BLaER1 (cell line): ENCODE measurements around the gene RPS6KA3.
"Not testable (repeated sequence)": the region's sequence is repeated elsewhere in the genome, so short reads cannot be mapped to it uniquely, and the experiment has no call there.

ENCODE experiments used
- H3K27ac ChIP-seq: shearing (Covaris generic); formaldehyde crosslinking; 2 replicates; pipeline ENCODE4 v1.8.1; 2022
- H3K27me3 ChIP-seq: shearing (Covaris generic); formaldehyde crosslinking; 2 replicates; pipeline ENCODE4 v1.8.1; 2022
- H3K36me3 ChIP-seq: shearing (Covaris generic); formaldehyde crosslinking; 2 replicates; pipeline ENCODE4 v1.8.1; 2022
- H3K4me1 ChIP-seq: shearing (Covaris generic); formaldehyde crosslinking; 2 replicates; pipeline ENCODE4 v1.8.1; 2022
- H3K4me2 ChIP-seq: shearing (Covaris generic); formaldehyde crosslinking; 2 replicates; pipeline ENCODE4 v1.8.1; 2022
- H3K4me3 ChIP-seq: shearing (Covaris generic); formaldehyde crosslinking; 2 replicates; pipeline ENCODE4 v1.8.1; 2022
- H3K9ac ChIP-seq: shearing (Covaris generic); formaldehyde crosslinking; 2 replicates; pipeline ENCODE4 v1.8.1; 2022
- H3K9me3 ChIP-seq: shearing (Covaris generic); formaldehyde crosslinking; 2 replicates; pipeline ENCODE4 v1.8.1; 2022
- H4K20me1 ChIP-seq: shearing (Covaris generic); formaldehyde crosslinking; 2 replicates; pipeline ENCODE4 v1.8.1; 2022
- Cebpa-rat ChIP-seq: shearing (Covaris generic); IDR thresholded peaks from 2 replicates; pipeline ENCODE4 v1.8.1; 2022

RPS6KA3 gene

DNA sequence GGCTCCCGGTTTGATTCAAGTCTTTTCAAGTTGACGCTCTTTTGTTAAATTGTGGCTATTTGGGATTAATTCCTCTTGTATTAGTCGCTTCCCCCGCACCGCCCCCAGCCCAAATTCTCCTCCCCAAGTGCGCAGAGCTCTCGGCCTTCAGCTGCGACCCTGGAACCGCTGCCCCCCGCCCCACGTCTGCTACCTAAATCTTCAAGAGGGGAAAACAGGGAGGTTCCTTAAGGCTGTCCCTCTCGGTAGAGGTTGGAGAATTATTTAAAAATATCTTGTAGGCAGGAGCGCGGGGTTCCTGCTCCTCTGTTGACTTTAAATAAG, 860 bp upstream of the RPS6KA3 start:
- H3K27me3 ChIP-seq, result no peaks in the 10 kb centered on the region
- no peak for TF ChIP-seq Cebpa-rat
- H3K4me2 ChIP-seq, result peak overlapping the region; percentile 73
- peaks cover 24% of the 10 kb centered on the region for H3K9me3 ChIP-seq
- H3K9ac ChIP-seq, result peak overlapping the region; percentile 83
- H3K4me1 ChIP-seq, result peaks cover 18% of the 10 kb centered on the region
- H4K20me1 ChIP-seq, result peaks cover 31% of the 10 kb centered on the region
- H3K4me3 ChIP-seq, result peak overlapping the region; percentile 80
- H3K36me3 ChIP-seq, result no peaks in the 10 kb centered on the region
- peak overlapping the region; percentile 83 for H3K27ac ChIP-seq

GRCh38 chrX:20265726-20266681, 705 bp downstream of the RPS6KA3 start:
- H3K27ac ChIP-seq, result peak overlapping the region; percentile 83
- TF ChIP-seq Cebpa-rat, result no peak
- H4K20me1 ChIP-seq, result peaks cover 47% of the 10 kb centered on the region
- H3K9ac ChIP-seq, result peak overlapping the region; percentile 83
- H3K27me3 ChIP-seq, result no peaks in the 10 kb centered on the region
- H3K4me3 ChIP-seq, result peak overlapping the region; percentile 80
- no peaks in the 10 kb centered on the region for H3K36me3 ChIP-seq
- peak overlapping the region; percentile 59 for H3K4me2 ChIP-seq
- H3K9me3 ChIP-seq, result peaks cover 24% of the 10 kb centered on the region
- peaks cover 19% of the 10 kb centered on the region for H3K4me1 ChIP-seq

DNA sequence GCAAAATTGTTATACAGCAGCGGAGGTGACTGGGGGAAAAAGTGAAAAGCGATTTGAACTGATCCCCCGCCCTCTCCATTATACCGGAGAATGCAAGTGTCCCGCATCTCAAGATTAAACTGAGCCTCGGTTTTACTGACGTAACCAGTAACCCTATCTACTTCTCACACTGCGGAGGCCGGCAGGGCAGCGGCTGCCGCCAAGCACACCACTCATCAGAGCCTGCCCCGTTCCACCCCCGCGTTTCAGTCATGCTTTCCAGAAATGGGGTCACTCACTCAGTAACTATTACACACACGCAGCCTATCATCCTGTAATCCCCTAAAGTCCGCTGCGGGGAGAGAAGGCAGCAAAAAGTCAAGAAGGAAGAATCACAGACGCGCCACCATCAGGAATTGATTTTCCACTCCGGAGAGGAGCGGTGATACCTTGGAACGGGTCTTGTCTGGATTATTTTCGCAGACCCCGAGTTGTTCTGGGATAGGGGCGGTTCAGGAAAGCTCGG, 1.4 kb downstream of the RPS6KA3 start:
- Histone ChIP-seq H3K27me3 (no peaks in the 10 kb centered on the region), H3K27ac (peak overlapping the region; percentile 83), H3K36me3 (no peaks in the 10 kb centered on the region), H3K4me3 (peak overlapping the region; percentile 80), H3K4me1 (peaks cover 26% of the 10 kb centered on the region), H3K9ac (peak overlapping the region; percentile 83), H4K20me1 (peaks cover 53% of the 10 kb centered on the region), H3K4me2 (peak overlapping the region; percentile 59), H3K9me3 (peaks cover 24% of the 10 kb centered on the region)
- no peak for TF ChIP-seq Cebpa-rat

DNA sequence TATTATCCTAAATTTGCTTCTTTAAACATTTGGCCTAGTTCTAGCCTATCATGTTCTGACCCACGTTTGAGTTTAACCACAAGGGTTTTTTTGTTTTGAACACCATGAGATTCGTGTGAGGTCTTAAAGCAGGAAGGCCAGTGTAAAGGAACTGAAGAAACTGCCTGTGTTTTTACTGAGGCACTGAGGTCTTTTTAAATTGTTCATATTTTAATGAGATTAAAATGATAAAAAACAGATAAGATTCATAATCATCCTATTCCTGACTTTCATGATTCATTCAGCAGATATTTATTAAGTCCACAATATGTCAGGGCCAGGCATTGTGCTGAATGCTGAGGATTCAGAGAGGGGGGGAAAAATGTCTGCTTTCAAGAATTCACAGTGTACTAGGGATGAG, 3.2 kb downstream of the RPS6KA3 start:
- Histone ChIP-seq H3K4me2 (peak overlapping the region; percentile 59), H3K27me3 (no peaks in the 10 kb centered on the region), H3K36me3 (no peaks in the 10 kb centered on the region), H3K4me3 (no peak overlapping the region), H3K9me3 (peaks cover 23% of the 10 kb centered on the region), H3K4me1 (peaks cover 36% of the 10 kb centered on the region), H3K27ac (no peak overlapping the region), H4K20me1 (peaks cover 61% of the 10 kb centered on the region), H3K9ac (no peak overlapping the region)
- no peak for TF ChIP-seq Cebpa-rat

GRCh38 chrX:20260885-20261284, 5.8 kb downstream of the RPS6KA3 start:
- no peak for TF ChIP-seq Cebpa-rat
- Histone ChIP-seq H3K9ac (no peak overlapping the region), H3K4me2 (no peak overlapping the region), H3K4me3 (no peak overlapping the region), H3K36me3 (no peaks in the 10 kb centered on the region), H3K27me3 (no peaks in the 10 kb centered on the region), H3K4me1 (peaks cover 36% of the 10 kb centered on the region), H3K9me3 (0 out of 2 replicates have a peak, but pooled peaks cover 4% of the 10 kb centered on the region), H4K20me1 (peaks cover 65% of the 10 kb centered on the region), H3K27ac (no peak overlapping the region)

DNA sequence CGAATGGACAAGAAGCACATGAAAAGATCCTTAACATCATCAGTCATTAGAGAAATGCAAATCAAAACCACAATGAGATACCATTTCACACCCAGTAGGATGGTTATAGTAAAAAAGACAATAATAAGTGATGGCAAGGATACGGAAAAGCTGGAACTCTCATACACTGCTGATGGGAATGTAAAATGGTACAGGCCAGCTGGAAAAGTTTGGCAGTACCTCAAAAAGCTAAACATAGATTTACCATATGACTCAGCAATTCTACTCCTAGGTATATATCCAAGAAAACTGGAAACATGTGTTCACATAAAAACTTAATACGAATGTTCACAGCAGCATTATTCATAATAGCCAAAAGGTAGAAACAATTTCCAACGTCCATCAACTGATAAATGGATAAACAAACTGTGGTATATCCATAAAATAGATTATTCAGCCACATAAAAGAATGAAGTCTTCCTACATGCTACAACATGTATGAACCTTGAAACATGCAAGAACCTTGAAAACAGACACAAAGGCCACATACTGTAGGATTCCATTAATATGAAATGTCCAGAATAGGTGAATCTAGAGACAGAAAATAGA, 11.9 kb downstream of the RPS6KA3 start:
- H3K4me3 ChIP-seq, result no peak overlapping the region
- H4K20me1 ChIP-seq, result peaks cover 7% of the 10 kb centered on the region
- TF ChIP-seq Cebpa-rat, result no peak
- H3K27me3 ChIP-seq, result no peaks in the 10 kb centered on the region
- no peak overlapping the region for H3K4me2 ChIP-seq
- peaks cover 15% of the 10 kb centered on the region for H3K36me3 ChIP-seq
- peaks cover 21% of the 10 kb centered on the region for H3K9me3 ChIP-seq
- H3K9ac ChIP-seq, result no peak overlapping the region
- H3K27ac ChIP-seq, result no peak overlapping the region
- peaks cover 5% of the 10 kb centered on the region for H3K4me1 ChIP-seq

- H3K9ac ChIP-seq, result no peak overlapping the region
- H4K20me1 ChIP-seq, result peaks cover 2% of the 10 kb centered on the region; the same call in 1 of the 2 replicates
- no peak for TF ChIP-seq Cebpa-rat
- peaks cover 15% of the 10 kb centered on the region for H3K36me3 ChIP-seq
- no peaks in the 10 kb centered on the region for H3K4me1 ChIP-seq
- no peak overlapping the region for H3K27ac ChIP-seq
- no peaks in the 10 kb centered on the region for H3K27me3 ChIP-seq
- H3K4me3 ChIP-seq, result no peak overlapping the region
- H3K4me2 ChIP-seq, result no peak overlapping the region
- peaks cover 26% of the 10 kb centered on the region for H3K9me3 ChIP-seq
Observed at GRCh38 chrX:20253232-20253543, 13.5 kb downstream of the RPS6KA3 start.

- Histone ChIP-seq H3K4me1 (no peaks in the 10 kb centered on the region), H4K20me1 (no peaks in the 10 kb centered on the region), H3K4me3 (no peak overlapping the region), H3K9ac (no peak overlapping the region), H3K27ac (no peak overlapping the region), H3K36me3 (peaks cover 15% of the 10 kb centered on the region), H3K27me3 (no peaks in the 10 kb centered on the region), H3K9me3 (peaks cover 26% of the 10 kb centered on the region), H3K4me2 (no peak overlapping the region)
- TF ChIP-seq Cebpa-rat, result no peak
Observed at GRCh38 chrX:20252381-20253231, 14.1 kb downstream of the RPS6KA3 start.

GRCh38 chrX:20251691-20252090, 15.0 kb downstream of the RPS6KA3 start:
- Histone ChIP-seq H4K20me1 (no peaks in the 10 kb centered on the region), H3K4me1 (no peaks in the 10 kb centered on the region), H3K4me3 (no peak overlapping the region), H3K27ac (no peak overlapping the region), H3K9ac (no peak overlapping the region), H3K4me2 (no peak overlapping the region), H3K36me3 (peaks cover 15% of the 10 kb centered on the region), H3K27me3 (no peaks in the 10 kb centered on the region), H3K9me3 (peaks cover 26% of the 10 kb centered on the region)
- no peak for TF ChIP-seq Cebpa-rat

DNA sequence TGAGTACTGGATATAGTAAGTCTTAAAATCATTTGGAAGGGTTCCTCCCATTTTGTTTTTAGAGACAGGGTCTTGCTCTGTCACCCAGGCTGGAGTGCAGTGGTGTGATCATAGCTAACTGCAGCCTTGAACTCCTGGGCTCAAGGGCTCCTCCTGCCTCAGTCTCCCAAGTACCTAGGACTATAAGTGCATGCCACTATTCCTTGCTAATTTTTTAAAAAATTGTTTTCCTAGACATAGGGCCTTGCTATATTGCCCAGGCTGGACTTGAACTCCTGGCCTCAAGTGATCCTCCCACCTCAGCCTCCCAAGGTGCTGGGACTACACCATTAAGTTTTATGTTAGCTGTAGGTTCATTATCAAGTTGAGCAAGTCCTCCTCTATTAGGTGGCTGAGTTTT, 16.6 kb downstream of the RPS6KA3 start:
- not testable (repeated sequence) for H3K27me3 ChIP-seq, H3K4me1 ChIP-seq, H3K9ac ChIP-seq, H3K4me2 ChIP-seq, H3K4me3 ChIP-seq, H3K27ac ChIP-seq, H4K20me1 ChIP-seq
- Histone ChIP-seq H3K36me3 (peaks cover 15% of the 10 kb centered on the region), H3K9me3 (peaks cover 26% of the 10 kb centered on the region)
